ENCODE data around the gene ABCD1.

GRCh38 chrX:153778181-153778580 is 53.5 kb downstream of the ABCD1 start:
- no peak for TF ChIP-seq CTCF (IDR thresholded peaks at IDR 0.05)
- TF ChIP-seq POLR2A (IDR thresholded peaks at IDR 0.05), result no peak

All from uterus (tissue), 2 donors.